ENCODE results near the gene KCNQ2.

The KCNQ2 gene

DNA sequence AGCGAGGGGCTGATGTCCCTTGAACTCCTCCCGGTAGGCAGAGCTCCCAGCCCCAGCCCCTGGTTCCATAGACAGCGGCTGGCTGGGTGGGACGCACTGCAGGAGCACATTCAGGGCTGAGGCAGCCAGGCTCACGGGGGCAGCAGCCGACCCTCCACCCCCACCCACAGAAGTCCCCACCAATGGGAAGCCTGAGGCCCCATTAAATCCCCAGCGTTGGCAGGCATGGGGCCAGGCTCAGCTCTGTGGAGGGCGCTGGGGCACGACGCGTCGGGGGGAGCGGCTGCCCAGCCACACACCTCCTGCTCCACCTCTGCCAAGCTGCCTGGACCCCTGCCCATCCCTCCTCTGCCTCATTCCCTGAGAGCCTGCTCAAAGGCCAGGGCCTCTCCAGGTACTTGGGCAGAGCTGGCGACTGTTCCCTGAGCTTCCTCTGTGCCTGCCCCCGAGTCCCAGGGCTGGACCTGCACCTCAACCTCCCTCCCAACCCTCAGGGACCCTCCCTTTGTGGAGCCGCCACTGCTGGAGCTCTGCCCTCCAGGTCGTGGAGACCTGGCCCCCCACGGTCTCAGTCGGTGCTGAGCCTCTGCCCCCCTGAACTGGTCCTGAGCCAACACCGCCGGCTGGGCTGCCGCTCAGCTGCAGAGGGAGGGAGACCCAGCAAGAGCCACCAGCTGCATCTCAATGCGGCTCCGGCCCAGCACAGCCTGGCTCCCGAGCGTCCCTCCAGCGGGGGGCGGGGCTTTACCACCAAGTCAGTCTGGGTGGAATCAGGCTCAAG is 120.5 kb downstream of the KCNQ2 start:
- no peak for DNase-seq

DNA sequence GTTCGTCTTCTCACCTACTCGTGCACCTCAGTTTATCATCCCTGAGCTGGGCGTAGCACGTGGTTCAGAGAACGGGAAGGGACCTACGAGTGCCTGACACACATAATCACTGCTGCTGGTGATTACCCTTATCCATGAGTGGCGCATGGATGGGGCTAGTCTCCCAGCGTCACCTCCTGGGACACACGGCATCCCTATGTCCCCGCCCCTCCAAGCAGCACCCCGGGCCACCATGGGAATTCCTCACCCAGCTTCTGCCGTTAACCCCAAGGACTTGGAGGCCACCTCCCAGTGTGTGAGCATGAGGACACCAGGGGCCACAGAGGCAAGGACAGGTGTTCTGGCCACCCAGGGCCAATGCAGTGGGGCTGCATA is 121.1 kb downstream of the KCNQ2 start:
- no peak for DNase-seq

DNA sequence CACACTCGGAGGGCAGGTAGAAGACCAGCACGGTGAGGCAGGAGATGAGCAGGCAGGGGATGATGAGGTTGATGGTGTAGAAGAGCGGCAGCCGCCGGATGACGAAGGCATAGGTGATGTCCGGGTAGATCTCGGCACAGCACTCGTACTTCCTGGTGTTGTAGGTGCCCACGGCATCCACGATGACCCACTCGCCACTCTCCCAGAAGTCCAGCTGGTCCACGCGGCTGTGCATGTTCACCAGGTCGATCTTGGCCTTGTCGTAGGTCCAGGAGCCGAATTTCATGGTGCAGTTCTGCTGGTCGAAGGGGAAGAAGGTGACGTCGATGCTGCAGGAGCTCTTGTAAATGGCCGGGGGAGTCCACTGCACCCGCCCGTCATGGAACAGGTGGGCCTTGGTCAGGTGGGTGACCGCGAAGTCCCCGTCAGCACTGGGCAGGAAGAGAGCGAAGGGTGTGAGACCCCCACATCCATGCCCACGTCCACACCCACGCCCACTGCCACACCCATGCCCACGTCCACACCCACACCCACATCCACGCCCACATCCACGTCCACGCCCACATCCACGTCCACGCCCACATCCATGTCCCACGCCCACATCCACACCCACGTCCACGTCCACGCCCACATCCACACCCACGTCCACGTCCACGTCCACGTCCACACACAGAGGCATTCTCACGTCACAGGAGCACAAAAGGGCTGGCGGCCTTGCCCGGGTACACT is 121.7 kb downstream of the KCNQ2 start:
- DNase-seq = no peak

All from cortex of kidney (tissue), 1 donor.